HEK293T (cell line): ENCODE measurements around the gene FRMPD2.

Source experiments
- CTCF ChIA-PET: fragments of 350-600 bp; formaldehyde crosslinking; extraction: SDS; loops from one replicate; lab custom pipeline; 2021; ENCODE audit warnings: antibody characterized with exemption, inconsistent platforms; lab: Yijun Ruan, JAX
- POLR2A ChIA-PET: fragments of 350-600 bp; formaldehyde crosslinking; extraction: SDS; loops from one replicate; lab custom pipeline; 2020; ENCODE audit warnings: antibody characterized with exemption, inconsistent platforms; lab: Yijun Ruan, JAX
- DNase-seq: peaks from one replicate; pipeline ENCODE4 v3.0.0; 2012; ENCODE audit warnings: mixed read lengths; ENCODE audit errors: extremely low spot score
- ARNT ChIP-seq: fragments of 450-650 bp; IDR thresholded peaks from 2 replicates; pipeline ENCODE4 v1.6.1; 2017; ENCODE audit warnings: mild to moderate bottlenecking
- BHLHE40 ChIP-seq: fragments of 450-650 bp; IDR thresholded peaks from 2 replicates; pipeline ENCODE4 v1.6.1; 2016; ENCODE audit warnings: mild to moderate bottlenecking, moderate library complexity, borderline replicate concordance
- CTBP1 ChIP-seq: fragments of 450-650 bp; IDR thresholded peaks from 2 replicates; pipeline ENCODE4 v1.6.1; 2016; ENCODE audit warnings: borderline replicate concordance
- ELF4 ChIP-seq: fragments of 450-650 bp; IDR thresholded peaks from 2 replicates; pipeline ENCODE4 v1.6.1; 2017; ENCODE audit warnings: antibody characterized with exemption
- FOXA1 ChIP-seq: fragments of 450-650 bp; IDR thresholded peaks from 2 replicates; pipeline ENCODE4 v1.6.1; 2016; ENCODE audit warnings: mild to moderate bottlenecking
- FOXK2 ChIP-seq: fragments of 450-650 bp; IDR thresholded peaks from 2 replicates; pipeline ENCODE4 v1.6.1; 2016; ENCODE audit warnings: mild to moderate bottlenecking
- FOXM1 ChIP-seq: fragments of 450-650 bp; IDR thresholded peaks from 2 replicates; pipeline ENCODE4 v1.6.1; 2017; ENCODE audit warnings: mild to moderate bottlenecking, borderline replicate concordance
- HDGF ChIP-seq: fragments of 450-650 bp; IDR thresholded peaks from 2 replicates; pipeline ENCODE4 v1.6.1; 2017; ENCODE audit warnings: antibody characterized with exemption, borderline replicate concordance
- L3MBTL2 ChIP-seq: fragments of 450-650 bp; conservative IDR thresholded peaks from 2 replicates; pipeline ENCODE4 v1.6.1; 2016; ENCODE audit warnings: mild to moderate bottlenecking
- LEF1 ChIP-seq: fragments of 450-650 bp; IDR thresholded peaks from 2 replicates; pipeline ENCODE4 v1.6.1; 2017; ENCODE audit warnings: mild to moderate bottlenecking, borderline replicate concordance
- NFRKB ChIP-seq: fragments of 450-650 bp; IDR thresholded peaks from 2 replicates; pipeline ENCODE4 v1.6.1; 2016; ENCODE audit warnings: mild to moderate bottlenecking, moderate library complexity
- SP1 ChIP-seq: fragments of 450-650 bp; IDR thresholded peaks from 2 replicates; pipeline ENCODE4 v1.6.1; 2017
- SUZ12 ChIP-seq: fragments of 450-650 bp; IDR thresholded peaks from 2 replicates; pipeline ENCODE4 v1.6.1; 2016; ENCODE audit warnings: mild to moderate bottlenecking
- TARDBP ChIP-seq: fragments of 450-650 bp; IDR thresholded peaks from 2 replicates; pipeline ENCODE4 v1.6.1; 2016
- ZNF384 ChIP-seq: fragments of 450-650 bp; IDR thresholded peaks from 2 replicates; pipeline ENCODE4 v1.6.1; 2016
- TF ChIP-seq, protein P1 (sequence below): fragments of 450-650 bp; IDR thresholded peaks from 2 replicates; pipeline ENCODE4 v1.6.1; 2016

FRMPD2 gene

DNA sequence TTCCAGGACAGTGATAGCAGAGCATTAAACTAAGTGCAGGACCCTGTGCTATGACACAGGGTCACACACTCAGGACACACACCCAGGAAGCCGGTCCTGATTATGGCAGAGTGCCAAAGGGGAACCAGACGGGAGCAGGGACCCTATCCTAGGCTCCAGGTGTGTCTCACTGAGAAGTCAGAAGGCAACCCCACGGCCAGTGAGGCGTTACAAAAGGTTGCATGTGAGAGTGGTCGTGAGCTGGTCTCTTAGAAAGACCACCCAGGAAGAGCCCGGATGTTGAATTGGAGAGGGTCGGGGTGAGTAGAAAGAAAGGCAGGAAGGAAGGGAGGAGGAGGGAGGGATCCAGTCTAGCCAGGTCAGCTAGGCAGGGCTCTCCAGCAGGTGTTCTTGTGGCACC is 31.0 kb downstream of the FRMPD2 start:
- POLR2A ChIA-PET: no interaction called here
- DNase-seq: no peak
- CTCF ChIA-PET: no interaction called here

DNA sequence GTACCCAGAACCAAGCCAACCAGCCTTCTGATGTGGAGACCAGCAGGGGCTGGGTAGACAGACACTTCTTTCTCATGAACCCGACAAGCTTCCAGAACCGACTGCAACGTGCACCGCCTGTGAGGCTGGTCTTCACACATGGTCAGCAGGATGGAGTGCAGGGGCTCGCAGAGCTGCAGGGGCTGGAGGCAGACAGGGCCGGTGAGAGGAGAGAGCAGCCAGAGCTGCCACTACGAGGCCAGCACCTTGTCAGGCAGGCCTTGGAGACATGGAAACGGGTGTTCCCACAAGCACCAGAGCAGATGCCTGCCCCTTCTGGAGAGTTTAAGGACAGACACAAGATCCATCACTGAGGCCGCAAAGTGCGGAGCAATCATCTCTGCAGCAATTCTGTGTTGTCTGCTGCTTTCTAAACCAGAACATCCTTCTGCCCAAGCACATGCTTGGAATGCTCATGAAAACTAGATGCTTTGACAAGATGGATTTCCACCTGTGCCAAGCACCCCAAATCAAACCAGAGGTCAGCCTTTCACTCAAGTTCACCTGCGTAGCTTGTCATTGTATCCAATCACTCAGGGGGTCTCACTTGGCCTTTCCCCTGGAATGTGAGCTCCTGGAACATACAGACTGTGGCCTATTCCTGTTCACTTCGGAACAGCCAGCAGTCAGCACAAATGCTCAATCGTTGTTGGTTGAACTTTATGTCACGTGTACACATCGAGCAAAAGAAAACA is 32.2 kb downstream of the FRMPD2 start:
- no peak for DNase-seq
- TF ChIP-seq L3MBTL2: no peak
- TF ChIP-seq CTBP1: no peak
- TF ChIP-seq FOXM1: no peak
- no peak for TF ChIP-seq FOXA1
- no peak for TF ChIP-seq LEF1
- TF ChIP-seq BHLHE40: no peak
- no peak for TF ChIP-seq SP1
- TF ChIP-seq, protein P1, sequence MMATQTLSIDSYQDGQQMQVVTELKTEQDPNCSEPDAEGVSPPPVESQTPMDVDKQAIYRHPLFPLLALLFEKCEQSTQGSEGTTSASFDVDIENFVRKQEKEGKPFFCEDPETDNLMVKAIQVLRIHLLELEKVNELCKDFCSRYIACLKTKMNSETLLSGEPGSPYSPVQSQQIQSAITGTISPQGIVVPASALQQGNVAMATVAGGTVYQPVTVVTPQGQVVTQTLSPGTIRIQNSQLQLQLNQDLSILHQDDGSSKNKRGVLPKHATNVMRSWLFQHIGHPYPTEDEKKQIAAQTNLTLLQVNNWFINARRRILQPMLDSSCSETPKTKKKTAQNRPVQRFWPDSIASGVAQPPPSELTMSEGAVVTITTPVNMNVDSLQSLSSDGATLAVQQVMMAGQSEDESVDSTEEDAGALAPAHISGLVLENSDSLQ: no peak
- TF ChIP-seq ARNT: no peak
- no peak for TF ChIP-seq HDGF
- TF ChIP-seq FOXK2: no peak
- no peak for TF ChIP-seq ELF4
- no peak for TF ChIP-seq SUZ12
- TF ChIP-seq NFRKB: no peak
- TF ChIP-seq TARDBP: no peak
- TF ChIP-seq ZNF384: no peak
- CTCF ChIA-PET: no interaction called here
- POLR2A ChIA-PET: no interaction called here

More for the DNA sequence above, 31.0 kb downstream of the FRMPD2 start:
- TF ChIP-seq FOXM1 (no peak), ELF4 (no peak), HDGF (no peak), NFRKB (no peak), L3MBTL2 (no peak), BHLHE40 (no peak), ZNF384 (no peak), TARDBP (no peak), FOXK2 (no peak), FOXA1 (no peak), SP1 (no peak), SUZ12 (no peak), CTBP1 (no peak), LEF1 (no peak), ARNT (no peak)
- TF ChIP-seq, protein P1: no peak

DNA sequence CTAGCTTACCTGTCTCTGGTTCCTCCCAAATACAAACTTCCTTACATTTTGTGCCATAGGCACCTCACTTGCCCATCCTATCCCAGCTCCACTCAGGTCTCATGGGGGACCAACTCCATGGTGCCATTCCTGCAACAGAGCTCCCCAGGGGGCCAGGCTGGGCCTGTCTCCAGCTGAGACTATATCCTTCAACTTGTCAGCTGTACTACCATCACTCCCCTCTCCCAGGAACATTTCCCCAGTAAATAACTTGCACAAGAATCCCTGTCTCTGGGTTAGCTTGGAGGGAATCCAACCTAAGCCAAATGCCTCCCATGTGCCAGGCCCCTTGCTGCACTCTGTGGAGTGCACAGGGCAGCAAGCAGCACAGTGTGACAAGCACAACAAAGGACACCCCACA is 33.2 kb downstream of the FRMPD2 start:
- TF ChIP-seq FOXM1: no peak
- no peak for TF ChIP-seq LEF1
- TF ChIP-seq FOXA1: no peak
- TF ChIP-seq ARNT: no peak
- no peak for TF ChIP-seq NFRKB
- no peak for TF ChIP-seq SUZ12
- no peak for TF ChIP-seq BHLHE40
- TF ChIP-seq HDGF: no peak
- no peak for TF ChIP-seq L3MBTL2
- POLR2A ChIA-PET: no interaction called here
- DNase-seq: no peak
- CTCF ChIA-PET: no interaction called here

DNA sequence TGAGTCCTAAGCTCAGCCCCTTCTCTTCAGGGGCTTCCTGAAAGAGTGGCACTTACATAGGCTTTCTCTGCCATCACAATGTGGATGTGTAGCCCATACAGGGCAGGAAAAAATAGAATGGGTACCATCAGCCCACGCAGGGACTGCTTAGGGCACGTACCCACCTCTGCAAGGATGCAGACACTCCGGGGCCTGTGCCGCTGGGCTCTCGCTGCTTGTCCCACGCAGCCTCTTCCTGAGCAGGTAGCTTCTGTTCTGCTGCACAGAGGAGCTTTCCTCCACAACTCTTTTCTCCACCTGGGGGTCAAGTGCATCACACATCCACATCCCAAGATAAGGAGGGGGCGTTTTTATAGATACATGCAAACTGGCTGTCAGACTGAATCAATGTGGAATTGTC is 34.3 kb downstream of the FRMPD2 start:
- DNase-seq: no peak
- TF ChIP-seq FOXK2 (no peak), SUZ12 (no peak), NFRKB (no peak), LEF1 (no peak), ELF4 (no peak)
- TF ChIP-seq, protein P1: no peak
- POLR2A ChIA-PET: no interaction called here
- CTCF ChIA-PET: no interaction called here

DNA sequence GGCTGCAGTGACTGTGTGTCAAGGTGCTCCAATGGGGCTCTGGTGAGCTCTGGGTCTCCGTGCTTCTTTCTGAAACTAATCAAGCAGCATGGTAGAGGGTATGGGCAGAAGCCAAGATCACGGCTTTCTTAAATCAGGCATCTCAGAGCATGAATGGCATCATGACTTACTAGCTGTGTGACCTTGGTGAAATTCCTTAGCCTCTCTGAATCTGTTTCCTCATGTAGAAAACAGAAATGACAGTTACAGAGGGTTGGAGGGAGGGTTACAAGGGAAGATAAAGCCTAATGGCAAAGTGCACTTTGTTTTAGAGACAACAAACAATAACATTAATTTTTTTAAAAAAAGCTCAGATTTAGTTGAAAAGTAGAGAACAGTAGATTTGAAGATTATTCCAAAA is 34.9 kb downstream of the FRMPD2 start:
- DNase-seq: no peak
- ChIA-PET CTCF (no interaction called here), POLR2A (no interaction called here)
- no peak for TF ChIP-seq FOXK2
- TF ChIP-seq BHLHE40: no peak
- TF ChIP-seq ARNT: no peak

DNA sequence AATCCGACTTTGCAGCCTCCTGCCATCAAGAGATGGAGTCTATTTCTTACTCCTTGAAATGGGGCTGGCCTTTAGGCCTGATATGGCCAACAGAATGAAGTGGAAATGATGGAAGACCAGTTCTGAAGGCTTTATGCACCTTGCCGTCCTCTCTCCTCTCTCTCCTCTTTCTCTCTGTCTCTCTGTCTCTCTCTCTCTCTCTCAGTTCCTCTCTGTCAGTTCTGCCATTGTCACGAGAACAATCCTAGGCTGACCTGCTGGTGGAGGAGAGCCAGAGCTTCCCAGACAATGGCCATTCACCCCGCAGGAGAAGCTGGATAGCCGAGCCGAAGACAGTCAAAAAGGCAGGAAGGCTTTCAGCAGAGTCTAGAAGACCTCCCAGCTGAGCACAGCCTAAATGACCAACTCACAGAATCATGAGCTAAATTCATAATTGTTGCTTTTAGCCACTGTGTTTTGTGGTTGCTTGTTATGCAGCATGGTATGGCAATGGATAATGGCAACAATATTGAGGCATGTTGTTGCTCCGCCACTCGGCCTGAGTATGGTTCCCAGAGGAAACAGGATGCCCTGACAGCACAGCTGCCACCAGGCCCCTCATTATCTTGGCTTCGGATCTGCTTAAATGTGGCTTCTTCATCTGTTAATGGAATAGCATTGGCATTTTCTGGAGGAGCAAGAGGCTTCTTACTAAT is 35.5 kb downstream of the FRMPD2 start:
- TF ChIP-seq NFRKB: no peak
- TF ChIP-seq LEF1: no peak
- no peak for TF ChIP-seq FOXA1
- TF ChIP-seq FOXK2: no peak
- TF ChIP-seq BHLHE40: no peak
- no peak for TF ChIP-seq ARNT
- TF ChIP-seq ELF4: no peak
- no peak for TF ChIP-seq CTBP1
- ChIA-PET POLR2A (no interaction called here), CTCF (no interaction called here)
- no peak for DNase-seq
